ENCODE results near the gene FRMD4A. TPM values are rescaled to one million over a fixed set of nuclear protein-coding genes. Genes with fewer than 3 reads are reported as not detected.

The FRMD4A gene
- total RNA-seq, 1 donor from 2014 or later, result 20.2 TPM

GRCh38 chr10:13765641-13766341, 564.9 kb downstream of the FRMD4A start:
- H3K27me3 Mint-ChIP-seq (ENCODE audit: insufficient read depth, low read depth), result peaks cover 2% of the 10 kb centered on the region
- Histone ChIP-seq H4K20me1 (ENCODE audit: low read depth) (no peaks in the 10 kb centered on the region), H3K27me3 (no peaks in the 10 kb centered on the region), H3K4me2 (no peak overlapping the region), H3K4me3 (no peak overlapping the region), H3K4me1 (no peaks in the 10 kb centered on the region), H3F3A (ENCODE audit: low read depth) (peaks cover 5% of the 10 kb centered on the region), H3K9ac (no peak overlapping the region), H3K36me3 (no peaks in the 10 kb centered on the region), H3K79me2 (ENCODE audit: low read depth) (no peaks in the 10 kb centered on the region), H3K27ac (peak overlapping the region; percentile 65), H3K9me3 (ENCODE audit: low read depth) (no peaks in the 10 kb centered on the region), H2AFZ (replicated peaks) (no peak overlapping the region)
- DNase-seq (ENCODE audit: low spot score), result peak; percentile 61
- no peaks in the 10 kb centered on the region for H3K9me3 Mint-ChIP-seq
- H3K4me1 Mint-ChIP-seq, result peaks cover 15% of the 10 kb centered on the region
- TF ChIP-seq EZH2 (IDR thresholded peaks at IDR 0.05) (no peak), EZH2phosphoT487 (IDR thresholded peaks at IDR 0.05) (no peak), CTCF (IDR thresholded peaks at IDR 0.05) (no peak)
- no peak overlapping the region for H3K27ac Mint-ChIP-seq
- H3K36me3 Mint-ChIP-seq, result peaks cover 23% of the 10 kb centered on the region
- H3K4me3 Mint-ChIP-seq, result no peak overlapping the region

GRCh38 chr10:13761490-13762091, 569.1 kb downstream of the FRMD4A start:
- Histone ChIP-seq H3F3A (ENCODE audit: low read depth) (peaks cover 34% of the 10 kb centered on the region), H2AFZ (replicated peaks) (no peak overlapping the region), H3K4me1 (peaks cover 23% of the 10 kb centered on the region), H3K27me3 (no peaks in the 10 kb centered on the region), H4K20me1 (ENCODE audit: low read depth) (peaks cover 5% of the 10 kb centered on the region), H3K27ac (no peak overlapping the region), H3K9ac (no peak overlapping the region), H3K4me2 (no peak overlapping the region), H3K4me3 (no peak overlapping the region), H3K9me3 (ENCODE audit: low read depth) (no peaks in the 10 kb centered on the region), H3K36me3 (no peaks in the 10 kb centered on the region), H3K79me2 (ENCODE audit: low read depth) (no peaks in the 10 kb centered on the region)
- Mint-ChIP-seq H3K4me3 (no peak overlapping the region), H3K27ac (no peak overlapping the region), H3K36me3 (peaks cover 8% of the 10 kb centered on the region), H3K27me3 (ENCODE audit: insufficient read depth, low read depth) (no peaks in the 10 kb centered on the region), H3K4me1 (peaks cover 25% of the 10 kb centered on the region), H3K9me3 (no peaks in the 10 kb centered on the region)
- TF ChIP-seq EZH2phosphoT487 (IDR thresholded peaks at IDR 0.05) (no peak), EZH2 (IDR thresholded peaks at IDR 0.05) (no peak), CTCF (IDR thresholded peaks at IDR 0.05) (no peak)
- no peak for DNase-seq (ENCODE audit: low spot score)

- Histone ChIP-seq H3K4me1 (peaks cover 34% of the 10 kb centered on the region), H3K27ac (peak overlapping the region; percentile 84), H3K4me2 (peak overlapping the region; percentile 48), H3K9me3 (ENCODE audit: low read depth) (no peaks in the 10 kb centered on the region), H3K36me3 (no peaks in the 10 kb centered on the region), H3K4me3 (peak overlapping the region; percentile 15), H2AFZ (replicated peaks) (no peak overlapping the region), H3K9ac (no peak overlapping the region), H4K20me1 (ENCODE audit: low read depth) (peaks cover 5% of the 10 kb centered on the region), H3F3A (ENCODE audit: low read depth) (peaks cover 30% of the 10 kb centered on the region), H3K27me3 (no peaks in the 10 kb centered on the region), H3K79me2 (ENCODE audit: low read depth) (no peaks in the 10 kb centered on the region)
- peaks cover 18% of the 10 kb centered on the region for H3K4me1 Mint-ChIP-seq
- peaks cover 2% of the 10 kb centered on the region for H3K36me3 Mint-ChIP-seq
- peak; percentile 92 for DNase-seq (ENCODE audit: low spot score)
- no peaks in the 10 kb centered on the region for H3K27me3 Mint-ChIP-seq (ENCODE audit: insufficient read depth, low read depth)
- no peaks in the 10 kb centered on the region for H3K9me3 Mint-ChIP-seq
- no peak overlapping the region for H3K4me3 Mint-ChIP-seq
- peak overlapping the region; percentile 81 for H3K27ac Mint-ChIP-seq
- no peak for TF ChIP-seq EZH2 (IDR thresholded peaks at IDR 0.05)
These were observed 571.6 kb downstream of the FRMD4A start for GRCh38 chr10:13759168-13759567.

GRCh38 chr10:13758756-13759155, 572.0 kb downstream of the FRMD4A start:
- Mint-ChIP-seq H3K27me3 (ENCODE audit: insufficient read depth, low read depth) (no peaks in the 10 kb centered on the region), H3K36me3 (peaks cover 2% of the 10 kb centered on the region), H3K9me3 (no peaks in the 10 kb centered on the region), H3K4me1 (peaks cover 18% of the 10 kb centered on the region), H3K27ac (peak overlapping the region; percentile 81), H3K4me3 (no peak overlapping the region)
- Histone ChIP-seq H2AFZ (replicated peaks) (no peak overlapping the region), H3K9me3 (ENCODE audit: low read depth) (no peaks in the 10 kb centered on the region), H3K36me3 (no peaks in the 10 kb centered on the region), H3K79me2 (ENCODE audit: low read depth) (no peaks in the 10 kb centered on the region), H3F3A (ENCODE audit: low read depth) (peaks cover 30% of the 10 kb centered on the region), H3K27me3 (no peaks in the 10 kb centered on the region), H3K4me1 (peaks cover 34% of the 10 kb centered on the region), H3K9ac (no peak overlapping the region), H3K27ac (peak overlapping the region; percentile 84), H3K4me3 (peak overlapping the region; percentile 15), H3K4me2 (peak overlapping the region; percentile 48), H4K20me1 (ENCODE audit: low read depth) (peaks cover 5% of the 10 kb centered on the region)
- no peak for DNase-seq (ENCODE audit: low spot score)
- TF ChIP-seq EZH2 (IDR thresholded peaks at IDR 0.05) (no peak), CTCF (IDR thresholded peaks at IDR 0.05) (no peak), EZH2phosphoT487 (IDR thresholded peaks at IDR 0.05) (no peak)

Data from neural progenitor cell (in vitro differentiated cells).